Heart right ventricle (tissue), 16 donors: ENCODE data around the gene MAGEB17. TPM values are rescaled to one million over a fixed set of nuclear protein-coding genes. Genes with fewer than 3 reads are reported as not detected.

ENCODE experiments used
- ATAC-seq, 8 donors: fragments of 200-7000 bp; cut with Tn5 transposase; one replicate each; pipeline ENCODE4 v1.9.1; 2020; ENCODE audit warnings: mild to moderate bottlenecking in 8 of 8, moderate library complexity in 8 of 8, moderate number of reproducible peaks in 1 of 8
- DNase-seq, 2 donors: peaks; one replicate each; pipeline ENCODE4 v3.0.0-alpha.2; 2020
- H3K27ac ChIP-seq, 10 donors: fragments of 200-600 bp; sonication (generic) in 2 of 10; one replicate each; pipeline versions ENCODE4 v1.5.0 to v1.8.0; 2020 to 2022; ENCODE audit warnings: mild to moderate bottlenecking in 3 of 10
- H3K27me3 ChIP-seq, 7 donors: fragments of 200-600 bp; one replicate each; pipeline ENCODE4 v1.8.0; 2021 to 2022; ENCODE audit warnings: mild to moderate bottlenecking in 2 of 7
- H3K36me3 ChIP-seq, 9 donors: fragments of 200-600 bp; sonication (generic) in 1 of 9; one replicate each; pipeline versions ENCODE4 v1.5.0 to v1.8.0; 2020 to 2022; ENCODE audit warnings: mild to moderate bottlenecking in 2 of 9
- H3K4me1 ChIP-seq, 9 donors: fragments of 200-600 bp; sonication (generic) in 1 of 9; one replicate each; pipeline versions ENCODE4 v1.5.0 to v1.8.0; 2020 to 2022; ENCODE audit warnings: mild to moderate bottlenecking in 4 of 9
- H3K4me3 ChIP-seq, 10 donors: fragments of 200-600 bp; sonication (generic) in 2 of 10; one replicate each; pipeline versions ENCODE4 v1.5.0 to v1.8.0; 2020 to 2022; ENCODE audit warnings: mild to moderate bottlenecking in 7 of 10, moderate library complexity in 2 of 10
- H3K9me3 ChIP-seq, 11 donors: fragments of 200-600 bp in 10 of 11; sonication (generic) in 2 of 11; one replicate each; pipeline versions ENCODE4 v1.5.0 to v1.8.0; 2013 to 2022; ENCODE audit warnings: mild to moderate bottlenecking in 2 of 11, control low read depth in 1 of 11, moderate library complexity in 1 of 11
- WGBS, 2 donors: extraction: QIAGEN DNeasy Blood & Tissue Kit; methylation state at CpG; one replicate each; pipeline ENCODE4 v1.1.7; 2013; ENCODE audit warnings: inconsistent platforms in 1 of 2; 5-methylcytosine and 5-hydroxymethylcytosine counted together
- intact Hi-C, 10 donors: fragments of 100-400 bp; cut with DNase I; formaldehyde crosslinking; loops; one replicate each; pipeline versions ENCODE4 v1.11.1 to v1.14.2; 2022
- polyA plus RNA-seq, 2 donors: library from polyadenylated mRNA; stranded (reverse); fragments of 200-250 nt; gene quantifications; one replicate each; pipeline ENCODE4 v1.2.3, GENCODE V29; 2013
- total RNA-seq, 10 donors: library from RNA; stranded (reverse); fragmentation: NEBNext Ultra II Directional in 3 of 10; extraction: Animal tissue kit (Norgen Biotek cat#: 25700) in 3 of 10; gene quantifications; one replicate each; pipeline versions ENCODE4 v1.2.1 to v1.2.4, GENCODE V29; 2021 to 2023
- TF ChIP-seq, protein P1 (sequence below), 9 donors: fragments of 200-600 bp; sonication (generic) in 2 of 9; IDR thresholded peaks; one replicate each; pipeline versions ENCODE4 v1.5.0 to v1.8.0; 2021 to 2022; ENCODE audit warnings: antibody characterized with exemption in 9 of 9, mild to moderate bottlenecking in 5 of 9, moderate library complexity in 1 of 9
- donor health status: Arrhythmogenic right ventricular cardiomyopathy.
- donor health status: ischemic (EF 13 %, LVEDD 7.1; RV severe dilation, severe dysfunction).
- donor health status: healthy with polysubstance abuse.
- donor health status: DM: no; HTN: yes; CAD: no.
- donor health status: DM: no; HTN: no; CAD: no.
- donor health status: ischemic (EF 25% LVEDD 6.9; RV normal size, moderate dysfunction).
- donor health status: ischemic (EF 25% LVEDD 5.7; RV mildly dilated, moderate dysfunction).
- donor health status: healthy.
- donor health status: DM: yes; HTN: yes; CAD: no.
- donor health status: Ischemic cardiomyopathy.
- donor health status: ischemic (EF 35%, LVEDD 5.7; RV mildly dilated, moderate dysfunction).
- donor health status: nonischemic (EF 11% LVEDD 7.7; RV severe dilation, severe dysfunction).
- donor health status: DM: yes; HTN: yes; CAD: no.
- donor health status: PGD.
- donor health status: ischemic (EF 29% LVEDD 5.4; RV normal size, mild dysfunction).
- donor health status: nonischemic (EF 23%, LVEDD 6.1; RV moderate dilation, normal function).

MAGEB17 gene
- total and polyA plus RNA-seq, 12 donors = 0.04 to 0.19 TPM; not detected in 10

- no peak overlapping the region for H3K4me3 ChIP-seq
- ATAC-seq (no peak), DNase-seq (no peak)
- H3K27ac ChIP-seq = no peak overlapping the region
- WGBS, 2 donors = 38 to 40% methylated on average over 2 of the region's 2 CpGs
- no peaks in the 10 kb centered on the region for H3K9me3 ChIP-seq
- H3K36me3 ChIP-seq = no peaks in the 10 kb centered on the region
- peaks cover 0 to 21% (median 0%) of the 10 kb centered on the region in 7 donors for H3K27me3 ChIP-seq
- TF ChIP-seq, protein P1, sequence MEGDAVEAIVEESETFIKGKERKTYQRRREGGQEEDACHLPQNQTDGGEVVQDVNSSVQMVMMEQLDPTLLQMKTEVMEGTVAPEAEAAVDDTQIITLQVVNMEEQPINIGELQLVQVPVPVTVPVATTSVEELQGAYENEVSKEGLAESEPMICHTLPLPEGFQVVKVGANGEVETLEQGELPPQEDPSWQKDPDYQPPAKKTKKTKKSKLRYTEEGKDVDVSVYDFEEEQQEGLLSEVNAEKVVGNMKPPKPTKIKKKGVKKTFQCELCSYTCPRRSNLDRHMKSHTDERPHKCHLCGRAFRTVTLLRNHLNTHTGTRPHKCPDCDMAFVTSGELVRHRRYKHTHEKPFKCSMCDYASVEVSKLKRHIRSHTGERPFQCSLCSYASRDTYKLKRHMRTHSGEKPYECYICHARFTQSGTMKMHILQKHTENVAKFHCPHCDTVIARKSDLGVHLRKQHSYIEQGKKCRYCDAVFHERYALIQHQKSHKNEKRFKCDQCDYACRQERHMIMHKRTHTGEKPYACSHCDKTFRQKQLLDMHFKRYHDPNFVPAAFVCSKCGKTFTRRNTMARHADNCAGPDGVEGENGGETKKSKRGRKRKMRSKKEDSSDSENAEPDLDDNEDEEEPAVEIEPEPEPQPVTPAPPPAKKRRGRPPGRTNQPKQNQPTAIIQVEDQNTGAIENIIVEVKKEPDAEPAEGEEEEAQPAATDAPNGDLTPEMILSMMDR (IDR thresholded peaks at IDR 0.05) = no peak
- no peaks in the 10 kb centered on the region for H3K4me1 ChIP-seq
- intact Hi-C loops = no loop called here
These were observed 46.7 kb downstream of the MAGEB17 start for GRCh38 chrX:16213961-16214360.

DNA sequence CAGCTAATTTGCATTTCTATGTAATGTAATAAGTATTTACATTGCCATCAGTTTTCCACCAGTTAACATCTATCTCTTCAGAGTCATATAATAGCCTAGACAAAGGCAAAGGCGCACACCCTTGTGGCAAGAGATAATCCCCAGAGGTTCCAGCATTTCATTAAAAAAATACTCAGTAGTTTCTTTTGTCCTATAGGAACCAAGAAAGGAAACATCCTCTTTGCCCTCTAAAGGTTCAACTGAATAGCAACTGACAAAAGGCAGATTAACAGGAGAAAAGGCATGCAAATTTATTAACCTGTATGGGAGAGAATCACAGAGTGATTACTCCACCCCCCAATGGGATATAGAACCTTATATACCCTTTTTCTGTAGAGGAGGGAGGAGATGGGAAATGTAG lies 48.4 kb downstream of the MAGEB17 start:
- no peak overlapping the region for H3K4me3 ChIP-seq
- DNase-seq = no peak
- H3K36me3 ChIP-seq = no peaks in the 10 kb centered on the region
- no peak for ATAC-seq
- intact Hi-C loops = no loop called here
- no peaks in the 10 kb centered on the region for H3K4me1 ChIP-seq
- peaks cover 0 to 8% (median 0%) of the 10 kb centered on the region in 7 donors for H3K27me3 ChIP-seq
- no peaks in the 10 kb centered on the region for H3K9me3 ChIP-seq
- 73 to 93% methylated on average over 1 of the region's 1 CpG for WGBS, 2 donors
- TF ChIP-seq, protein P1 (IDR thresholded peaks at IDR 0.05) = no peak
- no peak overlapping the region for H3K27ac ChIP-seq

Other genes starting within 250 kb of the MAGEB17 start
- gene GRPR, start 43.9 kb upstream of the MAGEB17 start, total RNA-seq = under 1 TPM; 0.15 to 0.57 (median 0.30) TPM
- gene GRPR, start 43.9 kb upstream of the MAGEB17 start, polyA plus RNA-seq = under 1 TPM in 1 of 2 donors, not detected in 1; 0.03 TPM